Upper lobe of left lung (tissue), 6 donors: ENCODE measurements around the gene P2RY14. TPM values are rescaled to one million over a fixed set of nuclear protein-coding genes. Genes with fewer than 3 reads are reported as not detected.
"Not testable (repeated sequence)": the region's sequence is repeated elsewhere in the genome, so short reads cannot be mapped to it uniquely, and the experiment has no call there.

Experiments
- ATAC-seq, 2 donors: fragments of 200-7000 bp; cut with Tn5 transposase; one replicate each; pipeline ENCODE4 v1.9.1; 2022; ENCODE audit warnings: mild to moderate bottlenecking in 2 of 2, moderate library complexity in 2 of 2; ENCODE audit not compliant: low FRiP score in 2 of 2
- DNase-seq, 2 donors: peaks; one replicate each; pipeline ENCODE4 v3.0.0-alpha.2; 2019 to 2020
- H3K27ac ChIP-seq, 4 donors: fragments of 200-600 bp; sonication (generic); one replicate each; pipeline ENCODE4 v1.5.1; 2016 to 2019
- H3K27me3 ChIP-seq, 4 donors: fragments of 200-600 bp; sonication (generic); one replicate each; pipeline ENCODE4 v1.5.1; 2017 to 2019
- H3K36me3 ChIP-seq, 4 donors: fragments of 200-600 bp; sonication (generic); one replicate each; pipeline ENCODE4 v1.5.1; 2016 to 2019
- H3K4me1 ChIP-seq, 4 donors: fragments of 200-600 bp; sonication (generic); one replicate each; pipeline ENCODE4 v1.5.1; 2018 to 2019
- H3K4me3 ChIP-seq, 4 donors: fragments of 200-600 bp; sonication (generic); one replicate each; pipeline ENCODE4 v1.5.1; 2017 to 2019; ENCODE audit warnings: mild to moderate bottlenecking in 2 of 4, moderate library complexity in 1 of 4
- H3K9me3 ChIP-seq, 4 donors: fragments of 200-600 bp; sonication (generic); one replicate each; pipeline ENCODE4 v1.5.1; 2018 to 2019
- EP300 ChIP-seq, 4 donors: sonication (generic); formaldehyde crosslinking; IDR thresholded peaks; one replicate each; pipeline ENCODE4 v1.5.1; 2017; ENCODE audit warnings: antibody characterized with exemption in 4 of 4, control low read depth in 2 of 4
- POLR2A ChIP-seq, 4 donors: fragments of 450-650 bp; IDR thresholded peaks; one replicate each; pipeline ENCODE4 v1.5.1; 2016 to 2017; ENCODE audit warnings: antibody characterized with exemption in 4 of 4, mild to moderate bottlenecking in 2 of 4
- POLR2AphosphoS5 ChIP-seq, 2 donors: sonication (generic); formaldehyde crosslinking; IDR thresholded peaks; one replicate each; pipeline ENCODE4 v1.5.1; 2017; ENCODE audit warnings: antibody characterized with exemption in 2 of 2
- WGBS, 2 donors: methylation state at CpG; one replicate each; pipeline ENCODE4 v1.1.5; 2017 to 2018; 5-methylcytosine and 5-hydroxymethylcytosine counted together
- total RNA-seq, 6 donors: library from RNA; depleted of rRNA in 4 of 6; stranded (reverse); fragments of >200 nt in 4 of 6; gene quantifications; one replicate each; pipeline versions ENCODE4 v1.1.0 to v1.2.1, GENCODE V29; 2016 to 2021
- TF ChIP-seq, protein P1 (sequence below), 6 experiments: fragments of 450-650 bp in 4 of 6; fragments of 200-600 bp in 2 of 6; sonication (generic) in 2 of 6; IDR thresholded peaks; one replicate each; pipeline ENCODE4 v1.5.1; 2016 to 2019; ENCODE audit warnings: antibody characterized with exemption in 6 of 6
- donor health status: DM: no; HTN: no; CAD: no; lungs with moderate emphysema.
- donor health status: DM: no; HTN: yes; CAD: no; lungs with severe emphysema.

The P2RY14 gene
- total RNA-seq, 6 donors from 2014 or later, result 1.7 to 6.2 (median 3.9) TPM

DNA sequence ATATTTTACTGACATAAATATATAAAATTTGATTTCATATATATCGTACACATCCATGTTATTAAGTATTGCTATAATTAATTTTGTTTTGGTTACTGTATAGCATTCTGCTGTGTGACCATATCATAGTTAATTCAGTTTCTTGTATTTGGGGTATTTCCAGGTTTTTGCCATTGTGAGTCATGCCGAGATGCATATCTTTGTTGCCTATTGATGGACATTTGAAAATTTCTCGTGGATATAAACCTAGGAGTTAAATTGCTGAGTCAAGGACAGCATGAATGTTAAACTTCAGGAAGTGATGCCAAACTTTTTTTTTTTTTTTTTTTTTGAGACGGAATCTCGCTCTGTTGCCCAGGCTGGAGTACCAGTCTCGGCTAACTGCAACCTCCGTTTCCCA is 41.6 kb downstream of the P2RY14 start:
- H3K27me3 ChIP-seq, result no peaks in the 10 kb centered on the region
- no peak overlapping the region for H3K27ac ChIP-seq
- no peak overlapping the region for H3K4me3 ChIP-seq
- H3K9me3 ChIP-seq, result no peaks in the 10 kb centered on the region
- TF ChIP-seq POLR2AphosphoS5 (IDR thresholded peaks at IDR 0.05) (no peak), POLR2A (IDR thresholded peaks at IDR 0.05) (no peak), EP300 (IDR thresholded peaks at IDR 0.05) (no peak)
- TF ChIP-seq, protein P1, sequence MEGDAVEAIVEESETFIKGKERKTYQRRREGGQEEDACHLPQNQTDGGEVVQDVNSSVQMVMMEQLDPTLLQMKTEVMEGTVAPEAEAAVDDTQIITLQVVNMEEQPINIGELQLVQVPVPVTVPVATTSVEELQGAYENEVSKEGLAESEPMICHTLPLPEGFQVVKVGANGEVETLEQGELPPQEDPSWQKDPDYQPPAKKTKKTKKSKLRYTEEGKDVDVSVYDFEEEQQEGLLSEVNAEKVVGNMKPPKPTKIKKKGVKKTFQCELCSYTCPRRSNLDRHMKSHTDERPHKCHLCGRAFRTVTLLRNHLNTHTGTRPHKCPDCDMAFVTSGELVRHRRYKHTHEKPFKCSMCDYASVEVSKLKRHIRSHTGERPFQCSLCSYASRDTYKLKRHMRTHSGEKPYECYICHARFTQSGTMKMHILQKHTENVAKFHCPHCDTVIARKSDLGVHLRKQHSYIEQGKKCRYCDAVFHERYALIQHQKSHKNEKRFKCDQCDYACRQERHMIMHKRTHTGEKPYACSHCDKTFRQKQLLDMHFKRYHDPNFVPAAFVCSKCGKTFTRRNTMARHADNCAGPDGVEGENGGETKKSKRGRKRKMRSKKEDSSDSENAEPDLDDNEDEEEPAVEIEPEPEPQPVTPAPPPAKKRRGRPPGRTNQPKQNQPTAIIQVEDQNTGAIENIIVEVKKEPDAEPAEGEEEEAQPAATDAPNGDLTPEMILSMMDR (IDR thresholded peaks at IDR 0.05), result no peak
- no peaks in the 10 kb centered on the region for H3K36me3 ChIP-seq
- WGBS, 2 donors, result 88 to 91% methylated on average over 7 of the region's 7 CpGs
- DNase-seq, result no peak
- no peak for ATAC-seq
- H3K4me1 ChIP-seq, result no peaks in the 10 kb centered on the region

DNA sequence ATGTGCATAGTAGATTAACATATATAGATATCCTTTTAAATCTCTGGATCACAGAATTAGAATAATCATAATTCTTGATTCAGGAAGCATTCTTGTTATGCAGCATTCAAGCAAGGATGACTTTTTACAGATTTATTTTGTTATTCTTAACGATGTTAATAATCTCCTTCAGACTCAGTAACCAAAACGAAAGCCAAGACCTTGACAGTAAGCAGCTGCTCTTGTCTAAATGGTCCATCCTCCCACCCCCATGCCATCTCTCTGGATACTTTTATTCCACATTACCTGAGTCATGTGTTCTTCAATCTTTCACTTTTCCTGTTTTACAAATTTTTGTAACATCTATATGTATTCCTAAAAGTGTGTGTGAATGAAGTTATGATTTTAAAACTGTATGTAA is 42.0 kb downstream of the P2RY14 start:
- WGBS, 2 donors, result 58 to 71% methylated on average over 2 of the region's 2 CpGs
- Histone ChIP-seq H3K4me3 (no peak overlapping the region), H3K9me3 (no peaks in the 10 kb centered on the region), H3K4me1 (no peaks in the 10 kb centered on the region), H3K36me3 (no peaks in the 10 kb centered on the region), H3K27ac (no peak overlapping the region), H3K27me3 (no peaks in the 10 kb centered on the region)
- no peak for TF ChIP-seq POLR2A (IDR thresholded peaks at IDR 0.05)
- TF ChIP-seq, protein P1 (IDR thresholded peaks at IDR 0.05), result no peak
- TF ChIP-seq EP300 (IDR thresholded peaks at IDR 0.05), result no peak
- no peak for TF ChIP-seq POLR2AphosphoS5 (IDR thresholded peaks at IDR 0.05)
- ATAC-seq (no peak), DNase-seq (no peak)

DNA sequence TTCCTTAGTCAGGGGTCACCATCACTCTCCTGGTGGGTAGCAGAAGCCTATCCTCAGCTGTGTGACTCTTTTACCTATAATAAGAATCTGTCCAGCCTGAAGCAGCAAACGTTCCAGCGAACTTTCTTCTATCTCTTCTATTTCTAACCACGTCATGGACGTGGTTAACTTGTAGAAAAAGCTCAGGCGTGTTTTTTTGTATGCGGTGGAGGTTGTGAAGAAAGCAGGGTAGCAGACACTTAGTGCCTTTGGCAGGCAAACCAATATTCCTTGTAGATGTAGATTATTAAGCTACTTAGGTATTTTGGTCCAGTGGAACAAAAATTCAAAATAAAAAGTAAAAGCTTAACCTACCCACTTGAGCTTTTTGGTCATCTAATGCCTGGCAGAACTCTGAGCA is 43.5 kb downstream of the P2RY14 start:
- DNase-seq (no peak), ATAC-seq (no peak)
- H3K4me3 ChIP-seq, result no peak overlapping the region
- no peaks in the 10 kb centered on the region for H3K27me3 ChIP-seq
- no peak overlapping the region for H3K27ac ChIP-seq
- no peak for TF ChIP-seq EP300 (IDR thresholded peaks at IDR 0.05)
- TF ChIP-seq POLR2A (IDR thresholded peaks at IDR 0.05), result no peak
- TF ChIP-seq POLR2AphosphoS5 (IDR thresholded peaks at IDR 0.05), result no peak
- TF ChIP-seq, protein P1 (IDR thresholded peaks at IDR 0.05), result no peak
- H3K4me1 ChIP-seq, result no peaks in the 10 kb centered on the region
- WGBS, 2 donors, result 82% methylated on average over 6 of the region's 6 CpGs
- H3K36me3 ChIP-seq, result no peaks in the 10 kb centered on the region
- no peaks in the 10 kb centered on the region for H3K9me3 ChIP-seq

DNA sequence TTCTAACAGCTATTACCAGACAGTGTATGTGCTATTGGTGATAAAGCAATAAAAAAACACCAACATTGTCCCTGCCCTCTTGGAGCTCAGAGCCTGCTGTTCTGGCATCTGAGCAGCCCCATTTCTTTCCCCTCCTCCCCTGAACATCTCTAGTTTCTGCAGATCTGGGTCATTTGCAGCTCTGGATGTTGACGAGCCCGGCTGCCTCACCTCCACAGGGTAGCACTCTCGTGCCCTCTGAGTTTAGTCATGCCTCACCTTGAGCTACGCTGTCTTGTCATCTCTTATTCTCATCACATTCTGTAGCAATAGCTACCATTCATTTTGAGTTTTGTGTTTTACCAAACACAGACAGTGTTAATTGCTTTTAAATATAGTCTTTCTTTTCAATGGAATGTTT is 45.4 kb downstream of the P2RY14 start:
- Histone ChIP-seq H3K27me3 (no peaks in the 10 kb centered on the region), H3K27ac (no peak overlapping the region), H3K9me3 (no peaks in the 10 kb centered on the region), H3K4me3 (no peak overlapping the region), H3K4me1 (peaks cover under 1 to 3% (median 2%) of the 10 kb centered on the region in 4 donors), H3K36me3 (no peaks in the 10 kb centered on the region)
- DNase-seq (no peak), ATAC-seq (no peak)
- no peak for TF ChIP-seq POLR2A (IDR thresholded peaks at IDR 0.05)
- 88 to 89% methylated on average over 4 of the region's 4 CpGs for WGBS, 2 donors

DNA sequence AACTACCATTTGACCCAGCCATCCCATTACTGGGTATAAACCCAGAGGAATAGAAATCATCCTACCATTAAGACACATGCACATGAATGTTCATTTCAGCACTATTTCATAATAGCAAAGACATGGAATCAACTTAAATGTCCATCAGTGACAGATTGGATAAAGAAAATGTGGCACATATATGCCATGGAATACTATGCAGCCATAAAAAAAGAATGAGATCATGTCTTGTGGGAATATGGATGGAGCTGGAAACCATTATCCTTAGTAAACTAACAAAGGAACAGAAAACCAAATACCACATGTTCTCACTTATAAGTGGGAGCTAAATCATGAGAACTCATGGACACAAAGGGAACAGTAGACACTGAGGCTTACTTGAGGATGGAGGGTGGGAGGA is 45.9 kb downstream of the P2RY14 start:
- not testable (repeated sequence) for H3K9me3 ChIP-seq, DNase-seq, H3K27ac ChIP-seq, H3K27me3 ChIP-seq, H3K4me1 ChIP-seq, H3K36me3 ChIP-seq, ATAC-seq, H3K4me3 ChIP-seq

DNA sequence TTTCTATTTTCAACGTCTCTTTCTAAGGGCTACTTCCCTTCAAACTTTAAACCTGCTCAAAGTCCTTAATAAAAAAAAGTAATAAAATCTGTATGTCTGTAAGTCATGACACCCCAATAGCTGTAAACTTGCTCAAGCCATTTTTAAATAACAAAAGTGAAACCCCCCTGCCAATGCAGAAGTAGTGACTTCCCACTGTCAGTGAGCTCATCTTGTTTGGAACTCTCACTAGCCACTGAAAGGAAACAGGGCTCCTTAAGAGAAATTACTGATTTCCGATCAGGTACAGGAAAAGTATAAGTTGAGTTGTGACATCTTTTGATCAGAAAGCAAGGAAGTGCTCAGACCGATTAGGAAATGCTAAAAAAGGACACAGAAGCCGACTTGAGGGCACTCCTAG is 47.7 kb downstream of the P2RY14 start:
- no peak overlapping the region for H3K4me3 ChIP-seq
- H3K27me3 ChIP-seq, result no peaks in the 10 kb centered on the region
- ATAC-seq, result peak in 1 of 2 donors; percentile 30
- DNase-seq, result no peak
- no peaks in the 10 kb centered on the region for H3K9me3 ChIP-seq
- WGBS, 2 donors, result 27 to 32% methylated on average over 4 of the region's 4 CpGs
- TF ChIP-seq, protein P1 (IDR thresholded peaks at IDR 0.05), result no peak
- TF ChIP-seq POLR2A (IDR thresholded peaks at IDR 0.05) (no peak), EP300 (IDR thresholded peaks at IDR 0.05) (no peak), POLR2AphosphoS5 (IDR thresholded peaks at IDR 0.05) (no peak)
- peak overlapping the region in 1 of 4 donors; percentile 43 for H3K27ac ChIP-seq
- peaks cover 4 to 10% (median 9%) of the 10 kb centered on the region in 4 donors for H3K4me1 ChIP-seq
- H3K36me3 ChIP-seq, result no peaks in the 10 kb centered on the region
